Astrocyte of the cerebellum (primary cell): ENCODE data around the gene PNPLA2.

Source experiments
- DNase-seq: peaks from one replicate; pipeline ENCODE4 v3.0.0-alpha.2; 2011; ENCODE audit warnings: low read depth
- H3K4me3 ChIP-seq: 2 replicates; pipeline ENCODE4 v1.5.1; 2011; ENCODE audit warnings: mild to moderate bottlenecking, low read depth, low read length, moderate library complexity
- in situ Hi-C: cut with HindIII; loops from 2 replicates; pipeline ENCODE4 v1.10.0; 2017; ENCODE audit warnings: low sequenced_read_pairs
- TF ChIP-seq, protein P1 (sequence below): IDR thresholded peaks from 2 replicates; pipeline ENCODE4 v1.5.1; 2012; ENCODE audit warnings: low read length, low read depth, moderate library complexity, mild to moderate bottlenecking; ENCODE audit errors: missing control alignments

PNPLA2 gene

DNA sequence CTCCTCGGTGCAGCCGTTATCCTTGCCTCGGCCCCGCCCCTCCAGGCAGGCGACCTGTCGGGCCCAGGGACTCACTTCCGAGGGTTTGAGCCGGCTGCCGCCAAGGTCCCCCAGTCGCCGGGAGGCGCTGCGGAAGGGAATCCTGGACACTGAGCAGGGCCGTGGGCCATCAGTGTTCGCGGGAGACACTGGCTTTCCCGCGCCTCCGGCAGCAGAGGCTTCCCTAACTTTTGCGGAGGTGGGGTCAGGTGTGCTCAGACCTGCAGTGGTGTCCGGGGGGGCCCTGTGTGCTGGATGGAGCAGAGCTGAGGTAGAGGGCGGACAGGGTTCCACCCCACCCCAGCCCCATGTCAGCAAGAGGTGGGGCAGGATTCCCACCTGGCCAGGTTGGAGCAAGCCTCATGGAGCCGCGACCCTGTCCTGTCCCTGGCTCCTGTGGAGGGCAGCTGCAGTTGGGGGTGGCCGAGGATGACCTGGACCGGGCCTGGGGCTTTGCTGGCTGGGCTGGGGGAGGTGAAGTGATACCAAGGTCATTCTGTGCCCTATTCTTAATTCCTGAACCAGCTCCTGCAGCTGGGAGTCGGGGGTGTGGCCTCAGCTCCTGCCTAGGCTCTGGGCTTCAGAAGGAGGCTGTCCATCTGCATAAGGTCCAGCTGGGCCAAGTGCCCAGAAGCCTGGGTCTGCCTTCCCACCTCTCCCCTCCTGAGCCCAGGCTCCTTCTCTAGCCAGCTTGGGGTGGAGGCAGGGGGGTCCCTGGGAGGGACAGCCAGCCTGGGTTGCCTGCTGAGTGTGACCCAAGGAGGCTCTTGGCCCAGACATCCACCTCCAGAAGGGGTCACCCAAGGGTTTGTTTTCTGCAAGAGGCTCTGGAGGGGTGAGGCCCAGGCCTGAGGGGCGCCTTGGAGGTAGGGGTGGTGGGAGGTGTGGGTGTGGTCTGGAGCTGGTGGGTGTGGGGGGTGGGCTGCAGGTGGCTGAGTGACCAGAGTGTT is 32.4 kb downstream of the PNPLA2 start:
- TF ChIP-seq, protein P1, sequence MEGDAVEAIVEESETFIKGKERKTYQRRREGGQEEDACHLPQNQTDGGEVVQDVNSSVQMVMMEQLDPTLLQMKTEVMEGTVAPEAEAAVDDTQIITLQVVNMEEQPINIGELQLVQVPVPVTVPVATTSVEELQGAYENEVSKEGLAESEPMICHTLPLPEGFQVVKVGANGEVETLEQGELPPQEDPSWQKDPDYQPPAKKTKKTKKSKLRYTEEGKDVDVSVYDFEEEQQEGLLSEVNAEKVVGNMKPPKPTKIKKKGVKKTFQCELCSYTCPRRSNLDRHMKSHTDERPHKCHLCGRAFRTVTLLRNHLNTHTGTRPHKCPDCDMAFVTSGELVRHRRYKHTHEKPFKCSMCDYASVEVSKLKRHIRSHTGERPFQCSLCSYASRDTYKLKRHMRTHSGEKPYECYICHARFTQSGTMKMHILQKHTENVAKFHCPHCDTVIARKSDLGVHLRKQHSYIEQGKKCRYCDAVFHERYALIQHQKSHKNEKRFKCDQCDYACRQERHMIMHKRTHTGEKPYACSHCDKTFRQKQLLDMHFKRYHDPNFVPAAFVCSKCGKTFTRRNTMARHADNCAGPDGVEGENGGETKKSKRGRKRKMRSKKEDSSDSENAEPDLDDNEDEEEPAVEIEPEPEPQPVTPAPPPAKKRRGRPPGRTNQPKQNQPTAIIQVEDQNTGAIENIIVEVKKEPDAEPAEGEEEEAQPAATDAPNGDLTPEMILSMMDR: peak; percentile 6
- in situ Hi-C loops: no loop called here
- H3K4me3 ChIP-seq: peak overlapping the region; percentile 49
- DNase-seq: no peak

DNA sequence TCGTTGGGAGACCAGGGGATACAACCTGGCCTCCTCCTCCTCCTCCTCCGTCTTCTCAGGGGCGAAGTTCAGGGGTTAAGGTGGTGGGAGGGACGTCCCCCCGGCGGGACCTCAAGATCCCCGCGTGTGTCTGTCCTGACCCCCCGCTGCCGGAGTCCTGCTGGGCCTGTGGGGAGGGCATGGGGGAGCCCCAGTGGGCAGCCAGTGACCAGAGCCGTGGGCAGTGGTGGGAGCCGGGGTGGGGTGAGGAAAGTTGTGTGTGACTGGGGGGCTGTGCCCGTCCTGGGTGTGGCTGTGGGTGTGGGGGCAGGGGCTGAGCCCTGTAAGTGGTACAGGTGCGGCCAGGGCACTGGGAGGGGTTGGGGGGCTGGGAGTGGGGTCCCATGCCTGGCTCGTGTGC is 34.0 kb downstream of the PNPLA2 start:
- H3K4me3 ChIP-seq: no peak overlapping the region
- TF ChIP-seq, protein P1: no peak
- in situ Hi-C loops: no loop called here
- no peak for DNase-seq

GRCh38 chr11:853682-854448 is 35.2 kb downstream of the PNPLA2 start:
- no peak for DNase-seq
- no peak overlapping the region for H3K4me3 ChIP-seq
- in situ Hi-C loops: no loop called here
- TF ChIP-seq, protein P1: no peak

DNA sequence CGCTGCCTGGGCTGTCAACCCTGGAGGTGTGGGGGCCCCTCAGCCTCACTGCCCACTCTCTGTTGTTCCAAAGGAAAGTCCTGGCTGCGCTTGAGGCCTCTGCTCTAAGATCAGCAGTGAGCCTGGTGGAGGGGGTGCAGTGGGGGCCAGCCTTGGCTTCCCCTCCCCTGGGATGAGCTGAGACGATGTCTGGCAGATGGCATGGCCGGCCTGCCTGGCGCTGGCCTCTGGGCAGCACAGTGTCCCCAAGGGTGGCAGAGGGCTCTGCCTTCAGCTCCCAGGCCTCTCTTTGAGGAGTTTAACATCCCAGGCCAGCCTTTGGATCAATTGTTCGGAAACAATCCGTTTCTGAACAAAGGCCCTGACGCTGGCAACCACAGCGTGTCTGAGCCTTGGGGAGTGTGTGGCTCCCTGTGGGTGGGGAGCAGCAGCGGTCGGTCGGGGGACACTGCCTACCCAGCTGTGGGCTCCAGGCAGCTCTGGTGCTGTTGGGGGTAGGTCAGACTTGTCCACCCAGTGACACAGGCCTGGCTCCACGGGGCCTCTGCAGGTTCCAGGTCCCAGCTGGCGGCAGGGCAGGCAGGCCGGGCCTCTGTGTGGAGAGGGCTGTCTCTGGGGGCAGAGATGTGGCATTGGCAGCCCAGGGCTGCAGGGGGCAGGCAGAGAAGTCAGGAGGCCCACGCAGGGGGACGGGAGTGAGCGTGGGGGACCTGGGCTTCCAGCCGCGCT is 36.1 kb downstream of the PNPLA2 start:
- in situ Hi-C loops: no loop called here
- no peak for DNase-seq
- H3K4me3 ChIP-seq: no peak overlapping the region
- TF ChIP-seq, protein P1: no peak

DNA sequence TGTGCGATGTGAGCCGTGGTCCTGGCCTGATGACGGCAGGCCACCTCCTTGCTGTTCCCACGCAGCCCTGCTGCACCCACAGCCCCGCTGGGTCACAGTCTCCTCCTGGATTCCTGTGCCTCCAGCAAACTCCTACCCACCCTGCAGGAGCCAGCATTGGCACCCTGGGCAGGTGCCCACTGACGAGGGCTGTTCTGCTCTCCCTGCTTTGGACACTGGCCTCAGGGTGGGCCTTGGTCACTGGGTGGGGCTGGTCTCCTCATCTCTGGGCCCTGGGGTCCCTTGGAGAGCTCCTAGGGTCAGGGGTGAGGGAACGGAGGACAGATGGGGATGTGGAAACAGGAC is 36.6 kb downstream of the PNPLA2 start:
- in situ Hi-C loops: no loop called here
- TF ChIP-seq, protein P1: no peak
- no peak for DNase-seq
- H3K4me3 ChIP-seq: no peak overlapping the region

GRCh38 chr11:855796-856195 is 37.1 kb downstream of the PNPLA2 start:
- TF ChIP-seq, protein P1: no peak
- in situ Hi-C loops: no loop called here

More at GRCh38 chr11:855796-856195, 37.1 kb downstream of the PNPLA2 start:
- H3K4me3 ChIP-seq: no peak overlapping the region
- no peak for DNase-seq
